BLaER1 treated with 17β-estradiol and CSF1 and Interleukin-3, amounts not matched to agents 10 nM and 100 nM (cell line): ENCODE results near the gene CRBN.

Source experiments
- H3K27ac ChIP-seq, 11 experiments: shearing (Covaris generic); formaldehyde crosslinking; 2 replicates each; pipeline ENCODE4 v1.8.1; 2022
- H3K27me3 ChIP-seq, 11 experiments: shearing (Covaris generic); formaldehyde crosslinking; 2 replicates each; pipeline ENCODE4 v1.8.1; 2022
- H3K36me3 ChIP-seq, 11 experiments: shearing (Covaris generic); formaldehyde crosslinking; 2 replicates each; pipeline ENCODE4 v1.8.1; 2022
- H3K4me1 ChIP-seq, 10 experiments: shearing (Covaris generic); formaldehyde crosslinking; 2 replicates each; pipeline ENCODE4 v1.8.1; 2022
- H3K4me2 ChIP-seq, 11 experiments: shearing (Covaris generic); formaldehyde crosslinking; 2 replicates each; pipeline ENCODE4 v1.8.1; 2022
- H3K4me3 ChIP-seq, 10 experiments: shearing (Covaris generic); formaldehyde crosslinking; 2 replicates each; pipeline ENCODE4 v1.8.1; 2022
- H3K9ac ChIP-seq, 11 experiments: shearing (Covaris generic); formaldehyde crosslinking; 2 replicates each; pipeline ENCODE4 v1.8.1; 2022
- H3K9me3 ChIP-seq, 11 experiments: shearing (Covaris generic); formaldehyde crosslinking; replicated peaks in 1 of 11; 2 replicates each; pipeline ENCODE4 v1.8.1; 2022
- H4K20me1 ChIP-seq, 11 experiments: shearing (Covaris generic); formaldehyde crosslinking; 2 replicates each; pipeline ENCODE4 v1.8.1; 2022
- Cebpa-rat ChIP-seq, 11 experiments: shearing (Covaris generic); IDR thresholded peaks; 2 replicates each; pipeline ENCODE4 v1.8.1; 2022

CRBN gene

DNA sequence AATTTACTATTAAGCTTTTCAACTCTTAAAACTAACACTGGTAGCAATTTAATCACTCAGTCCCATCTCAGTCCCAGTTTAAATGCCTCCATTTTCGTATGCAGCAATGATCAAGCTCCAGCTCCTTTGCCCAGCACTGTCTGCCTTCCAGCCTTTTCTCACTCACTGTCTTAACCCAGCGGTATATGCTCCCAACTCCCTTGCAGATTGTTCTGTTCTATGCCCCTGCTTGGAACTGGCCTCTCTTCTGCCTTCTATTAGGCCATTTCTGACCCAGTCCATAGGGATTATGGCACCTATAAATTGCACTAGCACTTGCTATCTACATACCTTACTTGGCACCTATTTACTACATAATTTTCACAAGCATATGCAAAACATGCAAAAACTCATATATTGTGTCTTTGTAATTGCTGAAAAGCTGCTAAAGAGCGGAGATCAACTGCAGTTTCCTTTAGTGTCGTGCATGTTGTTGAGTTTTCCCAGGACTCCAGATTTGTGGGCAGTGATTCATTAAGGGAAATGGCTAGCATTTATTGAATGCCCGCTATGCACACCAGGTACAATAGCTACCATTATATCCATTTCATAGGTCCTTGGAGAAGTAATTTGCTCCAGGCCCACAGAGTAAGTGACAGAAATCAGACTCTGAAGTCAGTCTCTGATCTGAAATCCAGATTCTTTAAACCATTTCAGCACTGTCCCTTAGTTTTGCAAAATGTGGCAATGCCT is 24.4 kb downstream of the CRBN start:
- peaks cover 0 to 70% (median 23%) of the 10 kb centered on the region in 11 experiments; a peak in 14 of 22 replicates for H4K20me1 ChIP-seq
- no peaks in the 10 kb centered on the region for H3K4me1 ChIP-seq
- H3K9me3 ChIP-seq: peaks cover 0 to 12% (median 0%) of the 10 kb centered on the region in 11 experiments; a peak in 6 of 22 replicates
- no peak overlapping the region for H3K9ac ChIP-seq
- no peak for TF ChIP-seq Cebpa-rat (IDR thresholded peaks at IDR 0.05)
- H3K4me3 ChIP-seq: no peak overlapping the region
- H3K27ac ChIP-seq: no peak overlapping the region
- H3K36me3 ChIP-seq: peaks cover 89 to 100% (median 99%) of the 10 kb centered on the region in 11 experiments
- no peaks in the 10 kb centered on the region for H3K27me3 ChIP-seq
- H3K4me2 ChIP-seq: no peak overlapping the region

DNA sequence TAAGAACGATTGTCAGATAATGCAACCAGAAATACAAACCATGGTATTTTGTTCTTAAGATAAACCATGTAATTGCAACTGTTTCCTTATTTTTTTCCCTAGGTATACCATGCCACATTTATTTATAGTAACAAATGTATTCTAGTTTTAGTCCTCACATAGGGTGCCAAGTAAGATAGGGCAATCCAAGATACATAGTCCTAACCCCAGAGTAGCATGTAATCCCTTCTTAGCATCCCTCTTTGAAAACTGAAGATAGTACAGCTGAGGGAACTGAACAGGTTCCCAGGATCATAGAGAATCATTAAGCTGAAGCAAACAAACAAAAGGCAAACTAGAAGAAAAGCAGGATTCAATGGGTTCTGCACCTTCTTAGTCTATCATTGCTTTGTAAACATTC is 28.0 kb downstream of the CRBN start:
- no peak for TF ChIP-seq Cebpa-rat (IDR thresholded peaks at IDR 0.05)
- H3K4me2 ChIP-seq: no peak overlapping the region
- no peaks in the 10 kb centered on the region for H3K27me3 ChIP-seq
- H3K4me3 ChIP-seq: no peak overlapping the region
- peaks cover 0 to 80% (median 19%) of the 10 kb centered on the region in 11 experiments; a peak in 13 of 22 replicates for H4K20me1 ChIP-seq
- H3K36me3 ChIP-seq: peaks cover 93 to 100% (median 99%) of the 10 kb centered on the region in 11 experiments
- no peaks in the 10 kb centered on the region for H3K4me1 ChIP-seq
- H3K9me3 ChIP-seq: no peaks in the 10 kb centered on the region
- no peak overlapping the region for H3K9ac ChIP-seq
- H3K27ac ChIP-seq: no peak overlapping the region

- H3K4me1 ChIP-seq: no peaks in the 10 kb centered on the region
- H3K36me3 ChIP-seq: peaks cover 93 to 100% (median 99%) of the 10 kb centered on the region in 11 experiments
- H3K9ac ChIP-seq: no peak overlapping the region
- no peak overlapping the region for H3K4me3 ChIP-seq
- TF ChIP-seq Cebpa-rat (IDR thresholded peaks at IDR 0.05): no peak
- no peak overlapping the region for H3K4me2 ChIP-seq
- H4K20me1 ChIP-seq: peaks cover 0 to 74% (median 16%) of the 10 kb centered on the region in 11 experiments; a peak in 12 of 22 replicates
- no peaks in the 10 kb centered on the region for H3K27me3 ChIP-seq
- H3K27ac ChIP-seq: no peak overlapping the region
- H3K9me3 ChIP-seq: no peaks in the 10 kb centered on the region
Observed at GRCh38 chr3:3149560-3149959, 29.9 kb downstream of the CRBN start.

DNA sequence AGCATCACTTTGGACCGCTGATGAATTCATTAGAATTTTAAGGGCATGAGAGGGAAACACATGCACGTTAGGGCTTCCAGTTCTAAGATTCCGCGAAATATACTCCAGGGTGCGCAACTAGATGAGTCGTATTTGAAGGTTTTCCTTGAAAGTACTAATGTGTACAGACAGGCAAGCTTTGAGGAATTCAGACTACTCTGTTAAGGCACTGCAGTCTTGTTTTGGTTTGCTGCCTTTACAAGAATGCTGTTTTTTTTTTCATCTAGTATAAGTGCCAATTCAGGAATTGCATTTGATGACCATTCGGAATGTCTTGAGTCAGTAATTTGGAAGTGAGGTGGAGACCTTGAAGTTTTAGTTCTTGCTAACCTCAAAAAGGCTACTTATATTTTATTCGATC is 33.7 kb downstream of the CRBN start:
- peaks cover 0 to 68% (median 20%) of the 10 kb centered on the region in 11 experiments; a peak in 13 of 22 replicates for H4K20me1 ChIP-seq
- H3K27ac ChIP-seq: no peak overlapping the region
- TF ChIP-seq Cebpa-rat (IDR thresholded peaks at IDR 0.05): no peak
- H3K9me3 ChIP-seq: no peaks in the 10 kb centered on the region
- no peak overlapping the region for H3K4me2 ChIP-seq
- H3K36me3 ChIP-seq: peaks cover 94 to 100% (median 99%) of the 10 kb centered on the region in 11 experiments
- no peaks in the 10 kb centered on the region for H3K27me3 ChIP-seq
- H3K4me1 ChIP-seq: no peaks in the 10 kb centered on the region
- no peak overlapping the region for H3K4me3 ChIP-seq
- no peak overlapping the region for H3K9ac ChIP-seq

- TF ChIP-seq Cebpa-rat (IDR thresholded peaks at IDR 0.05): no peak
- Histone ChIP-seq H3K36me3 (peaks cover 98 to 100% (median 100%) of the 10 kb centered on the region in 11 experiments), H3K9ac (no peak overlapping the region), H3K9me3 (no peaks in the 10 kb centered on the region), H3K4me2 (no peak overlapping the region), H4K20me1 (peaks cover 4 to 74% (median 31%) of the 10 kb centered on the region in 11 experiments; a peak in 19 of 22 replicates), H3K27me3 (no peaks in the 10 kb centered on the region), H3K4me1 (no peaks in the 10 kb centered on the region), H3K27ac (no peak overlapping the region), H3K4me3 (no peak overlapping the region)
Observed at GRCh38 chr3:3141939-3142338, 37.6 kb downstream of the CRBN start.

- no peak for TF ChIP-seq Cebpa-rat (IDR thresholded peaks at IDR 0.05)
- Histone ChIP-seq H3K9ac (no peak overlapping the region), H4K20me1 (peaks cover 38 to 96% (median 63%) of the 10 kb centered on the region in 11 experiments; a peak in 20 of 22 replicates), H3K9me3 (no peaks in the 10 kb centered on the region), H3K4me1 (no peaks in the 10 kb centered on the region; a peak in 1 of 20 replicates), H3K4me2 (no peak overlapping the region), H3K4me3 (no peak overlapping the region), H3K27ac (no peak overlapping the region), H3K36me3 (peaks cover 84 to 100% (median 98%) of the 10 kb centered on the region in 11 experiments), H3K27me3 (no peaks in the 10 kb centered on the region)
Observed at GRCh38 chr3:3137526-3137925, 42.0 kb downstream of the CRBN start.

- Histone ChIP-seq H3K4me2 (no peak overlapping the region), H3K9me3 (peaks cover 0 to 15% (median 15%) of the 10 kb centered on the region in 11 experiments; a peak in 18 of 22 replicates), H3K36me3 (peaks cover 73 to 91% (median 88%) of the 10 kb centered on the region in 11 experiments), H3K4me3 (no peak overlapping the region), H3K27ac (no peak overlapping the region), H3K4me1 (no peaks in the 10 kb centered on the region; a peak in 1 of 20 replicates), H3K9ac (no peak overlapping the region), H4K20me1 (peaks cover 38 to 80% (median 61%) of the 10 kb centered on the region in 11 experiments; a peak in 20 of 22 replicates), H3K27me3 (no peaks in the 10 kb centered on the region)
- TF ChIP-seq Cebpa-rat (IDR thresholded peaks at IDR 0.05): no peak
Observed at GRCh38 chr3:3134750-3135448, 44.6 kb downstream of the CRBN start.

DNA sequence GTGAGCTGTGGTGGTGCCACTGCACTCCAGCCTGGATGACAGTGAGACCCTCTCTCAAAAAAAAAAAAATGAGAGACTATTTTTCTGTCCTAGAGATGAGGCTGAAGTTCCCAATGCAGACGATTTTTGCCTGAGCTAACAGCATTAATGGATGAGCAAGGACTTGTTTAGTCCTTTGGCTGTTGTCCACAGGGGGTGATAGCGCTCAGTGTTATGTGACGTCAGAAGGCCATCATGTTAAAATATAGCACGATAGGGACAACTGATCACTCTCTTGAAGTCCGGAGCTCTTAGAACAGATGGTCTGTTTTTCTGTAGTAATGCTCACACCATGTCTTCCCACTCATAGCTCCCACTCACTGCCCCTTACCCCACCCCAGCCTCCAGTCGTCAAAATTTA is 46.0 kb downstream of the CRBN start:
- H3K27me3 ChIP-seq: no peaks in the 10 kb centered on the region
- no peak overlapping the region for H3K27ac ChIP-seq
- H3K4me2 ChIP-seq: no peak overlapping the region
- H3K9me3 ChIP-seq: peaks cover 0 to 27% (median 21%) of the 10 kb centered on the region in 11 experiments; a peak in 18 of 22 replicates
- H4K20me1 ChIP-seq: peaks cover 34 to 73% (median 54%) of the 10 kb centered on the region in 11 experiments; a peak in 20 of 22 replicates
- H3K9ac ChIP-seq: no peak overlapping the region
- no peak for TF ChIP-seq Cebpa-rat (IDR thresholded peaks at IDR 0.05)
- H3K36me3 ChIP-seq: peaks cover 73 to 91% (median 88%) of the 10 kb centered on the region in 11 experiments
- no peak overlapping the region for H3K4me3 ChIP-seq
- H3K4me1 ChIP-seq: peaks cover 2 to 11% (median 6%) of the 10 kb centered on the region in 10 experiments; a peak in 12 of 20 replicates

GRCh38 chr3:3129579-3129978 is 49.9 kb downstream of the CRBN start:
- Histone ChIP-seq H3K9me3 (peaks cover 0 to 27% (median 21%) of the 10 kb centered on the region in 11 experiments; a peak in 18 of 22 replicates), H3K4me3 (peak overlapping the region in 1 of 10 experiments; percentile 22; a peak in 1 of 20 replicates), H3K27me3 (no peaks in the 10 kb centered on the region), H3K27ac (no peak overlapping the region), H4K20me1 (peaks cover 10 to 34% (median 19%) of the 10 kb centered on the region in 11 experiments; a peak in 19 of 22 replicates), H3K4me2 (no peak overlapping the region), H3K36me3 (peaks cover 44 to 57% (median 53%) of the 10 kb centered on the region in 11 experiments), H3K4me1 (peaks cover 19 to 30% (median 24%) of the 10 kb centered on the region in 10 experiments), H3K9ac (no peak overlapping the region)
- no peak for TF ChIP-seq Cebpa-rat (IDR thresholded peaks at IDR 0.05)
